Muscle of back (tissue), 11 donors: ENCODE measurements around the gene GDF9. TPM values are rescaled to one million over a fixed set of nuclear protein-coding genes. Genes with fewer than 3 reads are reported as not detected.
A peak's percentile ranks its signal among the peaks of the same experiment; 100 is the strongest.

Experiments
- DNase-seq, 3 donors: peaks; one replicate each; pipeline versions ENCODE4 v3.0.0 to v3.0.0-alpha.2; 2013
- polyA plus RNA-seq, 10 donors: library from polyadenylated mRNA; unstranded; fragments of 120-200 nt; gene quantifications; one replicate each; pipeline ENCODE4 v1.2.1, GENCODE V29; 2013; ENCODE audit not compliant: insufficient read length in 10 of 10

The GDF9 gene
- polyA plus RNA-seq, 10 donors: 0.31 to 1.5 (median 0.74) TPM

DNA sequence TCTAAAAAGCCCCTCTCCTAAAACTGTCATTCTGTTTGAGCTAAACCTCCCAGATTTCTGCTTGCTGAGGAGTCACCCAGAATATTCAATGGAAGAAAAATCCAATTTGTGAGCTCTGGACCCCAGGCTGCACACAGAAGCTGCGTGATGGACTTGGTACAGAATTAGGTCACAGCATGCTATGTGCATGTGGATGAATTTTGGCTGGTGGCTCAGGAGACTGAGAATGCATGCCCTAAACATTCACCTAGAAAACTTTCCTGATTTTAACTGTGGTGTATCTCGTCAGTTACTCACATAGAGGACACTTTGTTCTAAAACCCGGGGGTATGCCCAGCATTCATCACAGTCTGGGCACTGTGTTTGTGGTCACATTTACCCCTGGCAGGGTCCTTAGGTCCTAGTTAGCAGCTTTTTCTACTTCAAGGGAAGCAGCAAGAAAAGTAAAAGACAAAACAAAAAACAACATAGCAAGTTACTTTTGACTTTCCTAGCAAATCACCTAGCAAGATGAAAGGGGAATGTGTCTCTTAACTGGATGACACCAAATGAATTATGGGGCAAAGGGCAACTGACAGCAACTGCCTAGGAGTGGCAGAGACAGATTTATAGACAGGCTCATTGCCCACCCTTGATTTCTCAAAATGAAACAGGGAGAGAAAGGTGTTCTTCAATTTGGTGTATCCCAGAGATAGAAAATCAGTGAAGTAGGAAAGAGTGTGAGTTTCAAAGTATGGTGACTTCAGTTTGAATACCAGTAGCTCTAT, 27.6 kb downstream of the GDF9 start:
- DNase-seq: no peak

DNA sequence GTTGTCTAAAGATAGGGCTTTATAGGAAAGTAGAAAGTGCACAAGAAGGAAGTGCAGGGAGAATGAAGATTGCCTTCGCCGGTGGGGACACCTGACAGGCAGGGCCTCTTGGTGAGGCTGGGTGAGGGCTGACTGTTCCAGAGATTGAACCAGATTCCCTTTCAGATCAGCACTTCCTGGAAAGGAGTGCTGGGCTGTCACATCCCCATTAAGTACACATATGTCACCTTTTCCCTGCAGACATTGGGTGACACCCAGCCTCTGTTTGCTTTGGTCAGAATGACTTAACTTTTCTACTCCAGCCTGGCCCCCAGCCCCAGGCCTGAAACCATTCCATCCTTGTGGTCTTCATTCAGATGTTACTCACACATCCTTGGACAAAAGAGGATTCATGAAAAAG, 28.4 kb downstream of the GDF9 start:
- no peak for DNase-seq

DNA sequence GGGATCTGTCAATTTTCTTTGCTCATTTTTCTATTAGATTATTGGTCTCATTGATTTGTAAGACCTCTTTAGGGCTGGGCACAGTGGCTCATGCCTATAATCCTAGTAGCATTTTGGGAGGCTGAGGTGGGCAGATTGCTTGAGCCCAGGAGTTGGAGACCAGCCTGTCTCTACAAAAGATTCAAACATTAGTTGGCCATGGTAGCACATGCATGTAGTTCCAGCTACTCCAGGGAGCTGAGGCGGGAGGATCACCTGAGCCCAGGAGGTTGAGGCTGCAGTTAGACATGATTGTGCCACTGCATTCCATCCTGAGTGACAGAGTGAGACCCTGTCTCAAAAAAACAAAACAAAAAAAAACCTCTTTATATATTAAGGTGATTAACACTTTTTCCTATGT, 29.4 kb downstream of the GDF9 start:
- no peak for DNase-seq

DNA sequence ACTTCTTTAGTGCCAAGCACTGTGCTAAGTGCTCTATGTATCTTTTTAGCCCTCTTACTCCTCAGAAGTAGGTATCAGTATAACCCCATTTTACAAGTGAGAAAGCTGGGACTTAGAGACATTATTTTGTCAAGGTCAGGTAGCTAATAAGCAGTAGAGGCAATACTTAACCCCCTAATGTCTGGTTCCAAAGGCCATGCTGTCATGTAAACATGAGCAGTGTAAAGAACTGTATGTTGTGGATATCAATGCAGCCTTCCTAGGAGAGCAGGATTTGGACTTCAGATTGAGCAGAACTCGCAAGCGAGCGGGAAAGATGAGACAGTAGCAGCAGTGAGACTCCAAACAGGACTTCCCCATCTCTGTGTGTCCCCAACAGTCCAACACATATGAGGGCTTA, 32.2 kb downstream of the GDF9 start:
- DNase-seq: no peak

DNA sequence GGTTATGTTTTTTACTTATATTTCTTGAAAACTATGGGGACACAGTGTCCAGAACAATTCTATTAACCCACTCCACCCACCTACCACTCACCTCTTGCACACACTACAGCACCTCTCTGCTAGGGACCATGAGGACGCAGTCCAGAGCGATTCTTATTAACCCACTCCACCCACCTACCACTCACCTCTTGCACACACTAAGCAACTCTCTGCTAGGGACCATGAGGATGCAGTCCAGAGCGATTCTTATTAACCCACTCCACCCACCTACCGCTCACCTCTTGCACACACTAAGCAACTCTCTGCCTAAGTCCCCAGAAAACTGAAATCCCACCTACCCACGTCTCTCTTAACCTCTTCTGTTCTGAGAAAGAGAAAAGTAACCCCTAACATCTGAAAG, 33.7 kb downstream of the GDF9 start:
- no peak for DNase-seq

DNA sequence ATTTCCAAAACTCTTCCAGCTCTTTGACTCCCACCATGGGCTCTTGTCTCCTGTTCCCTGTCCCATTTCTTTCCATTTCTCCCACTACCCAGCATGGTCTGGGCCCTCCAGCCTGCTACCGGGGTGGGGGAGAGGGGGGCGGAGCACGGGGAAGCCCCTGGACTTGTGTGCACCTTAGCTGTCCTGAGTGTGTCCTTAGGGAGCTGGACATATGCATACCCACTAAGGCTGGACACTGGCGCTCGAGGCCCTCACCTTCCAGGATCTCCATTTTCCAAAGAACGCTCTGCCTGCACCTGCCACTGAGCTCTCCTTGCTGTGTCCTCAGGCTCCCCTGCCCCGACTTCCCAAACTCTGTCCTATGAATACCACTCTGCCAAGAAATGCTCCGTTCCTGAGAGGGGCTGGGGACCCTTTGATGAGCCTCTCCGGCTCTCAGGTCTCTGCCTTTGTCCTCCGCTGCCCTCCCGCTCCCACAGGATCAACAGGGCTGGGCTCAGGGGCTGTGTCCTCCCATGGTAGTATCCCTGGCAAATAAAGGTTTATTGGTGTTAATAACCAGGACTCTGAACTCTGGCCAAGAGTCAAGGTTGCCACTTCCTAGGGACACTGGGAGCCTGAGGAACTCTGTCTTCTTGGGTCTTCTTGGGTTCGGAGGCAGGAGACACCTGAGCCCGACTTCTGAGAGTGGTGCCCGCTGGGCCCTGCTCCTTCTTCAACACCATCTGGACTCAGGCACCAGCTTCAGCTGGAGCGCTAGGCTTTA, 35.0 kb downstream of the GDF9 start:
- no peak for DNase-seq

DNA sequence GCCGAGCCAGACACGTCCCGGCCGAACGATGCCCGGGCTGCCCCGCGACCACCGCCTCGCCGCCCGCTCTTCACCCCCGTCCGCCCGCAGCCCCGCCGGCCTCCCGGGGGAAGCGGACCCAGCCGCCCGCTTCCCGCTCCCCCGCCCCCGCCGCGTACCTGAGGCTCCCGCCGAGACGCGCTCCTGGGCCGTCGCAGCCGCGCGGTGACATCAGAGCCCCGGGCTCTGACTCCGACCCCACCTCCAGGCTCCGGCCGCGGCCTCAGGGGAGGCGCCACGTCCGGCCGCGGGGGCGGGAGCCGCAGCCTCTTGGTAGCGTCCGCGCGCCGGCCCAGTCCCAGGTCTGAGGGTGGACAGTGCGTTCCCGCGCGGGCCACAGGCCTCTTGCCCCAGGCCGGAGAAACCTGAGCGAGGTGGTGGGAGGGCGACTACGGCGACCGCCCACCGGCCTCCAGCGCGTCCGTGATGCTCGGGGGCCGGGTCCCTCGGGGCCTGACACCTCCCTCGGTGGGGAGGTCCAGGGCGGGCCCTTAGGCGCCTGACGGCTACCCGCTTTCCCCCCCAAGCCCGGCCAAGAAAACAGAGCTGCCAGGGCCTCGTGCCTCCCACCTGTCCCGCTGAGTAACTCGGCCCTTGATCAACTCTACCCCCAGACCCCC, 35.7 kb downstream of the GDF9 start, which contains the start of gene SHROOM1:
SHROOM1 (minus strand) TSS at position 212 of the 659 bp plus-strand sequence. CDS start 4,507 bp downstream, outside the sequence.
- peak in 1 of 3 donors; percentile 73 for DNase-seq

DNA sequence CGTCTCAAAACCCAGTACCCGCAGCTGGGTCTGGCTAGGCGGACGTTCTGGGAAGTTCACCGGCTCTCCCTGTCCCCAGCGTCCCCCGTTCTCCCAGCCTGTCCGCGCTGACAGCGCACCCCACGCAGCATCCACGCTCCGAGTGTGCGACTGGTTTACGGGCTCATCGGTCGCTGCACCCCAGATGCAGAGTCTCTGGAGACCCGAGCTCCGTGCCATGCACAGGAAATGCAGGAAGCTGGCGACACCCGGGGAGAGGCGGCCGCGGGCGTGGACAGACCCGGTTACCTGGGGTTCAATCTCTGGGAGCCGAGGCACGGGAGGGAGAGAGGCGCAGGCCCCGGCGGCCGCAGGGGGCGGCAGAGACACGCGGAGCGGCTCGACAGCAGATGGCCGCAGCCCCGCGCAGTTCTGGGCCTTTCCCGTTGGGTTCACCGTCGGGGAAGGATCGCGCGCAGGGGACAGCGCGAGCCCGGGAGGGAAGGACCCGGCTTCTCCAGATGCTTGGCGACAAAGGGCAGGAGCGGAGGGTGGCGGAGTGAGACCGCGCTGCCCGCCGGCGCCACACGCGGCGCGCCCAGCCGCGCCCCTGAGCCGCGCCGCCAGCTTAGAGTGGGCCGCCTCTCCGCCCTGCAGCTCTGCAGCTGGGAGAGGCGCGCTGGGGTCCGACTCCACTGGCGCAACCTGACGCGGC, 36.4 kb downstream of the GDF9 start:
- DNase-seq: peak; percentile 56 to 94 (median 81)

DNA sequence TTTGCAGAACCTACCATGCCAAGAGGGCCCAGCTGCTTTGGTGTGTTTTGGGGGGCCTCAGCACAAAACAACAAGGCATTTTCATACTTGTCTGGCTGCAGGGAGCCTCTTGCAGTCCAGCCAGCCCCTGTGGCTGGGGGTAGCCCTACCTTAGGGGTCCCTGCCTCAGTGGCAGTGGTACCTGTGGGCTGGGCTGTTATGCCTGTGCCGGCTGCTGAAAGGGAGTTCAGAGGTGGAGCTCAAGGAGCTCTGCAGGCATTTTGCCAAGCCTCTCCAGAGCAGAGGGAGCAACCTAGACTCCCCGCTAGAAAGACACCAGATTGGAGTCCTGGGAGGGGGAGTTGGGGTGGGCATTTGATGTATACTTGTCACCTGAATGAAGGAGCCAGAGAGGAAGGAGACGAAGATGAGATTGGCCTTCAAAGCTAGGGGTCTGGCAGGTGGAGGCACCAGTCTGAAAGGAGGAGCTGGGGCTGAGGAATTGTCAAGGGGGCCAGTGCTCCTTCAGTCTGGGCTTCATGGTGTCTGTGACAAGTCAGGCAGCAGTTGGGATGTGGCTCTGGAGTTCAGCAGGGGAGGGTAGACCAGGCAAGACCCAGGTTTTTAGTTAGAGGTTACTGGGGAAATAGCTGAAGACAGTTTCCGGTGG, 37.3 kb downstream of the GDF9 start:
- no peak for DNase-seq

DNA sequence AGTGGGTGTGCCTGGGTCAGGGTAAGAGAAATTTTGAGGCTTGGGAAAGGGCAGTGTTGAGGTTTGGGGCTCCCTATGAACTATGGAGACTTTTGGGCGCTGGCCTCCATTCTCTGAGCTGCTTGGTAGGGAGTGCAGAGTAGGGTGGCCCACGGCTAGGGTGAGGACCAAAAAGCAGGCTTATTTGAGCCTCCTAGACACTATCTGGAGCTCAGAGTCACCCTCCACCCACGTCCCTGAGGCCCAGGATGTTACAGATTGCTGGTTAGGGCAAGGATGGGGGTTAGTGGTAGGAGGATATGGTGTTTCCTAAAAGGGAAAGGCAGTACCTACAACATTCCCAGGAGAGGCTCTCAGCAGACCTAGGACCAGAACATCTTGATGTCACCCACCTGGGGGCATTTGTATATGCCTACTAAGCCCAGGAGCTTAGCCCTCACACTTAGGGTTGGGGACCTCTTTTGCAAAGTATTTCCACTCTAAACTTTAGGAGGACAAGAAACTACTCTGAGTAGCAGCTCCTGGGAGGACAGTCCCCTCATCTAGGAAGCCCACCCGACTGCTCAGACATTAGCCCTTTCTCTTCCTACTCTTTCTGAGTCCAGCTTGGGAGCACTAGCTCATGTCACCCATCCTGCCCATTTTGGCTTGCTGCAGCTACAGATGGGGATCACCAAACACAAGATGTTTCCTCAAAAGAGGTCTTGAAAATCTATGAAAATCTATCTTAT, 38.2 kb downstream of the GDF9 start:
- no peak for DNase-seq

DNA sequence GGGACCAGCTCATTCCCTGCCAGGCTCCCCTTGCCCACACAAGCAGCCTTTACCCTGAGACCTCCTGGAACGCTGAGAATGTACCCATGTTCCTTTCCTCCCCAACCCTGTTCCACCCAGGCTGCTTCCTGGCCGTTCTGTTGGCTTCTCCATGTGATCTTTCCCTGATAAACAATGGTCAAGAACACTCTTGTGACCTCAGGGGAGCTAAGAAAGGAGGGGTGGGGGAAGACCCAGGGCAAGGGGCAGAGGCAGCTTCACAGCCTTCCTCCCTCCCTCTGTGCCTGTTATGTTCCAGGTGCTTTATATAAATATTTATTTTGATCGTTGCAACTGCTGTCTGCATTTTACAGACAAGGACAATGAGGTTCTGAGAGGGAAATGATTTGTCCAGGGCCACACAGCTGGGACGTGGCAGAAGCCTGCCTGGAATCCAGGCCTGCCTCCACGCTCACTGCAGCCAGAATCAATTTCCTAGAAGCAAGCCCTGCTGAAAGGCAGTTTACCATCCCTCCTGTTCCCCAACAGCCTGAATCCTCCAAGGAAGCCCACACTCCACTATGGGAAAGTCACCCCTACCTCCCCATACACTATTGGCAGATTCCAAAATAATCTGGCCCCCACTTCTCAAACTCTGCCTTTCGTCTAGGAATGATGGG, 39.7 kb downstream of the GDF9 start:
- DNase-seq: no peak

DNA sequence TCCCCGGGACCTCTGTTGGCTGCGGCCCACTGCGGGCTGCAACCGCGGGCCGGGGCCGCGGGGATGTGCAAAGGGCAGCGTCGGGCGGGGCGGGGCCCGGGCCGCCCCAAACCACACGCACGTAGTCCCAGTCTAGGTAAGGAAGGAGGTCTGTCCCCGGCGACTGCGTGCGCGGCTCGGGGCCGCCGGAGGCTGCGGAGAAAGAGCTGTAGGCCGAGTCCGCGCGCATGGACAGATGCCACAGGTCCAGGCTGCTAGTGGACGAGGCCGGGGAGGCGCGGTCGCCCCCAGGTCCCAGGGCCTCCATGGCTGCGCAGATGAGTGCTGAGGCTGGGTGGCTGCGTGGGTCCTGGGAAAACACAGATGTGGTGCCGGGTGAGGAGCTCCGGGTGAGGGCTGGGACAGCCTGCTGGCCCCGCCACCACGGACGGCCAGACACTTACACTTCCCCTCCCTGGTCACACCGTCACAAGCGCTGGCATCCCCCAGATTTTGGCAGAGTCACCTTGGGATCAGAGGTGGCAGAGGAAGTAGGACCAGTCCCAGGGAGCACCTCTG, 40.4 kb downstream of the GDF9 start:
- peak in 1 of 3 donors; percentile 50 for DNase-seq

DNA sequence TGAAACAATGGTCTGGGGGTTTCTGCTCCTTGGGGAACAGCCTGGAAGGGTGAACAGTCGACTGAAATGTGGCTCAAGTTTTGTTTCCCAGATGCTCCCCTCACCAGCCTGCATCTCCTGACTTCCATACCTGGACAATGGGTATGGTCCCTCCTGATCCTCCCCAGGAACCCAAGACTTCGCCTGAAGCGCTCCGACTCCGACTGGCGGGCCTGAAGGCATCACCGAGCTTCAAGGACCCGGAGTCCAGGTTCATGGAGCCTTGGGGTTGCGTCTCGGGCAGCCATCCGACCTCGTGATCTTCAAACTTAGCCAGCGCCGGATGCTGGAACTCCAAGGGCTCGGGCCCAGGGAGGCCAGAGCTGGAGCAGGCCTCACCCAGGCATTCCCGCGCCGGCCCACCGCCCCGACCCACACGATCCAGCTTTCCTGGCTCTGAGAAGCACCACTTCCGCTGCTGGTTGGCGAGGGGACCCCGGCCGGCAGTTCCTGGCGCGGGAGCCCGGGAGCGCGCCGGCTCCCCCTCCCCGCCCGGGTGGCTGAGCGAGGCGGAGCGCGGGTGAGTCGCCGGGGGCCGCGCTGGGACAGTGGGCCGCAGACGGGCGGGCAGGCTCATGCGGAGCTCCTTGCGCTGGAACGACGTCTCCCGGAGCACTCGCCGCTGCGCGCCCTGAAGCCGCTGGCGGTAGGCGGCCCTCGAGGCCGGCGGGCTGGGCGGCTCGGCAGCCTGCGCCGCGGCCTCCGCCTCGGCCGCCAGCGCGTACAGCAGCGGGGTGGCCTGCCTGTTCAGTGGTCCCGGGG, 41.0 kb downstream of the GDF9 start:
- peak in 1 of 3 donors; percentile 54 for DNase-seq

DNA sequence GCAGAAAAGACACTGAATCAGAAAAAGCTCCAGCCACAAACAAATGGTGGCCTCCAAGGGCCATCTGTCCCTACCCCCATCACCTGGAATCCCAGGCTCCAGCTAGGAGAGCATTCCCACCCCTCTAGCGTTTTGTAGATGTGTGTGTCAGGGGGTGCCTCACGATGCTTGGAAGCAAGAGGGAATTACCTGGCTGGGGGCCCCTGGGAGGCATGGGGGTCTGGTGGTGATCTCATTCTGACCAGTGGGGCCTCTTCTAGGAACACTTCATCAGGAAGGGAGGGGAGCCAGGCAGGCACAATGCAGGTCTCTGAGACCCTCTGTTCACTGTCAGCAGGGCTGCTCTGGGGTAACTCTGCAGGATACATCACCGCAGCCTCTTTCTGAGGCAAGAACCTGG, 41.8 kb downstream of the GDF9 start:
- DNase-seq: no peak

DNA sequence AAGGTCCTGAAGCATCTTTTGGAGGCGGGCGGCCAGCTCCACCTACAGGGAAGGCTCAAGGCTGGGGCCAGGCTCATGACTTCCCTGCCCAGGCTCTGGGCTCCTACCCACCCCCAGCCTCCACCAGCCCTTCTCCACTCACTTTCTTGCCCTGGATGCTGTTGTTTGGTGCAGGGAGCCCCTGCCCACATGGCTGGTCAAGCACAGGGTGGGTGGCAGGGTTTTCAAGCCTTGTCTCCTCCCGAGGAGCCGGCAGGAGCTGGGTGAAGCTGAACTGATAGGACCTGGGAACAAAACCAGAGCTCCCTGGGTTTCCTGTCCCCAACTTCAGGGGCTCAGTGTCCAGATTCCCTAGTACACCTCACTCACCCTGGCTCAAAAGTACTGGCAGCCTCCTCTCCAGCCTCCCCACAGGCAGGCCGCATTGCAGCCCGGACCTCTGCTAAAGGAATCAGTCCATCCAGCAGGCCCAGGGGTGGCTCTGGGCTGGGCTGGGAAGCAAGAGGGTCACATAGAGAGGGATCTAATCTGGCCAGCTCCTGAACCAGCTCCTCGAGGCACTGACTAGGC, 42.7 kb downstream of the GDF9 start:
- no peak for DNase-seq

DNA sequence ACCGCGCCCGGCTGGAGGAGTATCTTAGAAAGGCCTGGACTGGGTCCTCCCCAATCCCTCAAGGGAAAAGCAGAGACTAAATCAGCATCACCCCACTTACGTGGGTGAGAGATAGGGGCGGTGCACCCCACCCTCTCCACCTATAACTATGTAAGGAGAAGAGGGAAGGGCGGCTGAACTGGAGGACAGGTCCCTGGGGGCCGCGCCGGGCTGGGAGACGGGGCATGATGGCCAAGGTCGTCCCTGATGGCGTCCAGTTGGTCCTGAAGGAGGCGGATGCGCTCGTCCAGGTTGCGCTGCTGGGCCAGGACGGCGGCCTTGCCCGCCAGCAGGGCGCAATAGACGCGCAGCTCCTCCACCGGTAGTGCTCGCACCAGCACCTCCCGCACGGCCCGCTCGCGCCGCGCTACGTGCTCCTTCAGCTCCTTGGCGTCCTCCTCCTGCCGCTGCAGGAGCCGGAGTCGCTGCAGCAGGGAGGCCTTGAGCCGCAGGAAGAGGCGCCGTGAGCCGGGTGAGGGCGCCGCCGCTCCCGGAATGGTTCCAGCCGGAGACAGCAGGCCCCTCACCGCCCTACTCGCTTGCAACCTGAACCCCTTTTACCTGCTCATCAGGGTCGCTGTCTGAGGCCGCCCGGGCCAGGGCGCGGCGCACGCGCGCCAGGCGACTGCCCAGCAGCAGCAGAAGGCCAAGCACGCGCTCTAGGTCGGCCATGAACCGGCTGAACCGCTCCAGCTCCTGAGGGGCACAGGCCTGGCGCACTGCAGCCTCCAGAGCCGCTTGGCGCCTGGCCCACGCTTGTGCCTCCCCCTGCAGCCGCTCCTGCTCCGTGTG, 43.4 kb downstream of the GDF9 start:
- peak in 1 of 3 donors; percentile 80 for DNase-seq

DNA sequence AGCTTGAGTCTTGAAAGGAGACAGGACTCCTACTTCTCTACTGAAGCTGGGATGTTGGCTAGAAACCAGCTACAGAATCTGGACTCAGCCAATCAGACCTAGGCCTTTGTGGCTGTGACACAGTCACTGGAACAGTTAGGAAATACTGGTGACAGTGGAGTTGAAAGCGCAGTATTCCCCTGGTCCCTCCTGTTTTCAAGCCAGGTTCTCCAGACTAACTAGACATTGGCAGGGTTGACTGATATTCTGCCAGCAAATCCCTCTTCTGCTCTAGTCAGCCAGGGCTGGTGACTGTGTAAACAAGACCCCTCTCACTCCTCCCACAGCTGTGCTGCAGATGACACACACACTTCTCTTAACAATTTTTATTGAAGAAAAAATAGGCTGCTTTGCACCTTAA, 44.5 kb downstream of the GDF9 start:
- DNase-seq: no peak

DNA sequence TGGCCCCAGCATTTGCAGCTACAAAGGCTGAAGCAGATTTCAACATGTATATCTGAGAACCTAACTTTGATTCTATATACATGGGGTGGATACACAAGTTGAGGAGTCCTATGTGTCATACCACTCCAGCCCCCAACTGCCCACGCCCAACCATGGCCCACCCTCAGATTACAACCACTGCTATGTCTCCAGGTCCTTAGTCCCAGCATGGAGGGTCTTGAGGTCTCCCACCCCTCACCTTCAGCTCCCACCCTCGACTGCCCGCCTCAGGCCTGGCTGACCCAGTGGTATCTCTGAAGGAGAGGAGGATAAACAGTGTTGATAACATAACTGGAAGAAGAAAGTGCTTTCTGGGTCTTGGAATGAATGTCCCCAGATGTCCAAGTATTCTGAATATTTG, 44.9 kb downstream of the GDF9 start:
- DNase-seq: no peak
